ENCODE data around the gene FADS1. TPM values are rescaled to one million over a fixed set of nuclear protein-coding genes. Genes with fewer than 3 reads are reported as not detected.

FADS1 gene
- total RNA-seq, 4 donors from 2014 or later = 20.8 to 37.4 (median 32.0) TPM

DNA sequence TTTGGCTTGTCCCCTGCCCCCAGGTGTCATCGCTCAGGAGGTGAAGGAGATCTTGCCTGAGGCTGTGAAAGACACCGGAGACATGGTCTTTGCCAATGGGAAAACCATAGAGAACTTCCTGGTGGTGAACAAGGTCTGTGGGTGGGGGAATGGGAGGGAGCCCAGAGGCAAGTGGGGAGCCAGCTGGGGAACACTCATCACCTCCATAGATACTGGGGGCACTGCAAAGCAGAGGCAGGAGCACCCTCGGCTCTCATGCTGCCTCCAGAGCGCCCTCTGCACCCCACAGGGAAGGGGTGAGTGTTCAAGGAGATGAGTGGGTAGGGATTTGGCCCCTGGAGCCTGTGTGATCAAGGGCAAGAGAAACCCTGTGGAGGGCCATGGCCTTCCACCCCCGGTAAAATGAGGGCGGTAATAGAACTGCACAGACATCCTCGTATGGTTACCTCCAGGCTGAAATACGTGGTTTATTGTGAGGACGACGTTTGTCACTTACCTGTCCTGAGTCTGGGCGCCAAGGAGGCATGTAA is 38.4 kb downstream of the FADS1 start:
- peaks cover 0 to 14% (median 8%) of the 10 kb centered on the region in 3 donors for H3K4me1 ChIP-seq
- H3K27me3 ChIP-seq = peaks cover 13% of the 10 kb centered on the region
- H3K9me3 ChIP-seq = no peaks in the 10 kb centered on the region
- TF ChIP-seq EP300 (IDR thresholded peaks at IDR 0.05) (no peak), POLR2AphosphoS5 (IDR thresholded peaks at IDR 0.05) (no peak), POLR2A (IDR thresholded peaks at IDR 0.05) (no peak)
- TF ChIP-seq, protein P1, sequence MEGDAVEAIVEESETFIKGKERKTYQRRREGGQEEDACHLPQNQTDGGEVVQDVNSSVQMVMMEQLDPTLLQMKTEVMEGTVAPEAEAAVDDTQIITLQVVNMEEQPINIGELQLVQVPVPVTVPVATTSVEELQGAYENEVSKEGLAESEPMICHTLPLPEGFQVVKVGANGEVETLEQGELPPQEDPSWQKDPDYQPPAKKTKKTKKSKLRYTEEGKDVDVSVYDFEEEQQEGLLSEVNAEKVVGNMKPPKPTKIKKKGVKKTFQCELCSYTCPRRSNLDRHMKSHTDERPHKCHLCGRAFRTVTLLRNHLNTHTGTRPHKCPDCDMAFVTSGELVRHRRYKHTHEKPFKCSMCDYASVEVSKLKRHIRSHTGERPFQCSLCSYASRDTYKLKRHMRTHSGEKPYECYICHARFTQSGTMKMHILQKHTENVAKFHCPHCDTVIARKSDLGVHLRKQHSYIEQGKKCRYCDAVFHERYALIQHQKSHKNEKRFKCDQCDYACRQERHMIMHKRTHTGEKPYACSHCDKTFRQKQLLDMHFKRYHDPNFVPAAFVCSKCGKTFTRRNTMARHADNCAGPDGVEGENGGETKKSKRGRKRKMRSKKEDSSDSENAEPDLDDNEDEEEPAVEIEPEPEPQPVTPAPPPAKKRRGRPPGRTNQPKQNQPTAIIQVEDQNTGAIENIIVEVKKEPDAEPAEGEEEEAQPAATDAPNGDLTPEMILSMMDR (IDR thresholded peaks at IDR 0.05) = no peak
- no peak overlapping the region for H3K27ac ChIP-seq
- peaks cover 0 to 30% of the 10 kb centered on the region in 2 donors for H3K36me3 ChIP-seq
- WGBS, 2 donors (ENCODE audit: low coverage in 1 of 2) = no CpG with 5 or more reads among the region's 11 CpGs
- no peak overlapping the region for H3K4me3 ChIP-seq
- no peak for ATAC-seq

DNA sequence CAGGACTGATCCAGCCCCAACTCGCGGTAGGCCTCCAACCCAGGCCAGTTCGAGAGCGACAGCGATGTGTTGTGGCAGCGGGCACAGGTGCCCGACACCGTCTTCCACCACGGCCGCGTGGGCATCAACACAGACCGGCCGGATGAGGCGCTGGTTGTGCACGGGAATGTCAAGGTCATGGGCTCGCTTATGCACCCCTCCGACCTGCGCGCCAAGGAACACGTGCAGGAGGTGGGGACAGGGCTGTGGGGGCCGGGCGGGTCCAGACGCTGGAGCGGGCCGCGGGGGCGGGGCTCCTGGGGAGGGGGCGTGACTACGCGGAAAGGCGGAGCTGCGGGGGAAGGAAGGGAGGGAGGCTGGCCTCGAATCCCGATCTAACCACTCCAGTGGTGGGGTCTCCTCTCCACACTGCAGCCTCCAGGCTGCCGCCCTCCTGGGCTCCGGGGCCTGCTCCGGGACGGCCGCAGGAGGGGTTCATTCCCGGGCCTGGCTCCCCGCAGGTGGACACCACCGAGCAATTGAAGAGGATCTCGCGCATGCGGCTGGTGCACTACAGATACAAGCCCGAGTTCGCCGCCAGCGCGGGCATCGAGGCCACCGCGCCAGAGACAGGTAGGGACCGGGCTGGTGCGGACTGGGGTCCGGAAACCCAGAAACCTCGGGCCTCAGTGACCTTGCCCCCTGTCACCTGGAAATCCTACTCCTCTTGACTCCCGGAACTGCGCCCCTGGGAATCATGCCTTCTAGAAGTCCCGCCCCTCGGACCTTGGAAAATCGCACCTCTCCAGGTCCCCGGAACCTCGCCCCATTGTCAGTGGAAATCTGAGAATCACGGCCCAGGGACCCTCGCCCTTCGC is 39.3 kb downstream of the FADS1 start:
- Histone ChIP-seq H3K4me1 (peaks cover 0 to 14% (median 8%) of the 10 kb centered on the region in 3 donors), H3K9me3 (no peaks in the 10 kb centered on the region), H3K27me3 (peaks cover 13% of the 10 kb centered on the region), H3K36me3 (peaks cover 0 to 20% of the 10 kb centered on the region in 2 donors), H3K27ac (no peak overlapping the region), H3K4me3 (peak overlapping the region in 1 of 2 donors; percentile 28)
- ATAC-seq = peak; percentile 37
- WGBS, 2 donors (ENCODE audit: low coverage in 1 of 2) = 72% methylated on average over 7 of the region's 67 CpGs; no CpG with 5 or more reads in 1 of the 2 donors
- TF ChIP-seq POLR2A (IDR thresholded peaks at IDR 0.05) (no peak), POLR2AphosphoS5 (IDR thresholded peaks at IDR 0.05) (no peak), EP300 (IDR thresholded peaks at IDR 0.05) (no peak)
- TF ChIP-seq, protein P1 (IDR thresholded peaks at IDR 0.05) = no peak

DNA sequence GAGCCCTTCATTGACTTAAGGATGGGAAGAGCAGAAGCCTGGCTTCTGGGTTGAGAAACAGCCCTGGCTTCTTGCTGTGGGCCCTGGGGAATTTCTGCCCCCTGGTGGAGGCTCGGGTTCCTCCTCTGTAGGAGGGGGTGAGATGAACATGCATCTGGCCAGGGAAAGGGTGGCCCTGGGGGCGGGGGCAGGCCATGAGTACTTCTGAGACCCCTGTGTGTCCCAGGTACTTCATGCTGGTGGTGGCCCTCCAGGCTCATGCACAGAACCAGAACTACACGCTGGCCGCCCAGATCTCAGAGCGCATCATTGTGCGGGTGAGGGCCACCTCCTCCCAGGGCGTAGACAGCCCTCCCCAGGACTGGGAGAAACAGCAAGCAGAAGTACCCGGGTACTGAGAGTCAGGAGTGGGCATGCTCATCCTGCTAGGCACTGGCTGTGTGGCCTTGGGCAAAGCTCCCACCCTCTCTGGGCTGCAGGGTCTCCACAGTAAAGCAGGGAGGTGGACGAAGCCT is 40.2 kb downstream of the FADS1 start:
- no CpG with 5 or more reads among the region's 9 CpGs for WGBS, 2 donors (ENCODE audit: low coverage in 1 of 2)
- TF ChIP-seq POLR2AphosphoS5 (IDR thresholded peaks at IDR 0.05) = no peak
- TF ChIP-seq, protein P1 (IDR thresholded peaks at IDR 0.05) = peak in 3 of 4 experiments; percentile 30 to 55 (median 32)
- no peak for TF ChIP-seq POLR2A (IDR thresholded peaks at IDR 0.05)
- TF ChIP-seq EP300 (IDR thresholded peaks at IDR 0.05) = no peak
- Histone ChIP-seq H3K4me3 (no peak overlapping the region), H3K9me3 (no peaks in the 10 kb centered on the region), H3K27ac (no peak overlapping the region), H3K4me1 (peaks cover 0 to 14% (median 8%) of the 10 kb centered on the region in 3 donors), H3K36me3 (peaks cover 0 to 12% of the 10 kb centered on the region in 2 donors), H3K27me3 (peaks cover 13% of the 10 kb centered on the region)
- ATAC-seq = peak; percentile 23

DNA sequence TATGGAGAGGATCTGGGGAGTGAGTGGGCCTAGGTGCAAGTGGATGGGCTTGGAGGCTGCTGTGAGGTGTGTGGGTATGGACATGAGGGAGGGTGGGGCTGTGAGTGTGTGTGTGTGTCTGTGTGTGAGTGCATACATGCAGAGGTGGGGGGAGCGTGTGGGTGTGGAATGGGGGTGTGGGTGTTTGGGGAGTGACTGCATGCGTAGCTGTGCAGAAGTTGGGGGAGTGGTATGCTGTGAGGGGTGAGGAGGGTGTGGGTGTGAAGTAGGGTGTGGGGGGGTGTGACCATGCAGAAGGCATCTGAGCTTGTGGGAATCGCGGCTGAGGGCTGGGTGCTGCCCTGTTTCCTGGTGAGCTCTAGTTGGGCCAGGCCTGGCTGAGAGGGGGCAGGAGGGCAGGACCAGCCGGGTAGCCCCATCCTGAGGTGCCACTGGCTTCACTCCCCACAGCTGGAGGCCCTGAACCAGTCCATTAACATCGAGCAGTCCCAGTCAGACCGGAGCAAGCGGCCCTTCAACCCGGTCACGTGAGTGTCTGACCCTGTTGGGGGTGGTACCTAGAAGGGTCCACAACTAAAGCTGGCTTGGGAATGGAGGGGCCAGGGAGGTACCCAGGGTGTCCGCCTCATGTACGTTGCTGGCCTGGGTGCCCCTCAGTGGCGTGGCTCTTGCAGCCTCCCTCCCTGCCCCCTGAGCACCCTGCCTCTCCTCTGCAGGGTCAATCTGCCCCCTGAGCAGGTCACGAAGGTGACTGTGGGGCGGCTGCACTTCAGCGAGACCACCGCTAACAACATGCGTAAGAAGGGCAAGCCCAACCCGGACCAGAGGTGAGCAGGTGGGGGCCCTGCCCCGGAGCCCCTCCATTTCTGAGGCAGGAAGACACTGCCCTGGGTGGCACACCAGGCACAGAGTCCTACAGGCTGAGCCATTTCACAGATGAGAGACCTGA is 40.9 kb downstream of the FADS1 start:
- no peak for ATAC-seq
- peaks cover 0 to 8% of the 10 kb centered on the region in 2 donors for H3K36me3 ChIP-seq
- peaks cover 0 to 14% (median 8%) of the 10 kb centered on the region in 3 donors for H3K4me1 ChIP-seq
- TF ChIP-seq POLR2AphosphoS5 (IDR thresholded peaks at IDR 0.05) (no peak), POLR2A (IDR thresholded peaks at IDR 0.05) (no peak), EP300 (IDR thresholded peaks at IDR 0.05) (no peak)
- TF ChIP-seq, protein P1 (IDR thresholded peaks at IDR 0.05) = no peak
- peaks cover 13% of the 10 kb centered on the region for H3K27me3 ChIP-seq
- H3K4me3 ChIP-seq = no peak overlapping the region
- no peaks in the 10 kb centered on the region for H3K9me3 ChIP-seq
- no peak overlapping the region for H3K27ac ChIP-seq
- 62 to 79% methylated on average over 4 to 5 of the region's 20 CpGs for WGBS, 2 donors (ENCODE audit: low coverage in 1 of 2)
